MM.1S (cell line): Measurements from ENCODE around the gene OR8I2.
"Not testable (repeated sequence)": the region's sequence is repeated elsewhere in the genome, so short reads cannot be mapped to it uniquely, and the experiment has no call there.

Experiments
- DNase-seq: peaks from one replicate; pipeline ENCODE4 v3.0.0-alpha.2; 2015
- H2AFZ ChIP-seq: fragments of 300-600 bp; sonication (generic); 2 replicates; pipeline ENCODE4 v1.6.0; 2016; ENCODE audit warnings: antibody characterized with exemption, low read length
- H3F3A ChIP-seq: fragments of 300-600 bp; sonication (generic); 2 replicates; pipeline ENCODE4 v1.6.1; 2016; ENCODE audit warnings: mild to moderate bottlenecking, antibody characterized with exemption, low read length, moderate library complexity, mixed read lengths; ENCODE audit not compliant: insufficient read depth
- H3K27ac ChIP-seq: fragments of 300-600 bp; sonication (generic); 2 replicates; pipeline ENCODE4 v1.5.1; 2016; ENCODE audit warnings: mild to moderate bottlenecking, low read length
- H3K27me3 ChIP-seq: fragments of 300-600 bp; sonication (generic); replicated peaks from 2 replicates; pipeline ENCODE4 v1.6.0; 2016; ENCODE audit warnings: low read length; ENCODE audit not compliant: insufficient read depth
- H3K36me3 ChIP-seq: fragments of 300-600 bp; sonication (generic); replicated peaks from 2 replicates; pipeline ENCODE4 v1.6.1; 2016; ENCODE audit warnings: mild to moderate bottlenecking, low read length, mixed read lengths; ENCODE audit not compliant: insufficient read depth
- H3K4me1 ChIP-seq: fragments of 300-600 bp; sonication (generic); 2 replicates; pipeline ENCODE4 v1.6.1; 2016; ENCODE audit warnings: low read length, mixed read lengths
- H3K4me2 ChIP-seq: fragments of 300-600 bp; sonication (generic); 2 replicates; pipeline ENCODE4 v1.6.0; 2016; ENCODE audit warnings: low read depth, low read length
- H3K4me3 ChIP-seq: fragments of 300-600 bp; sonication (generic); 2 replicates; pipeline ENCODE4 v1.5.1; 2016; ENCODE audit warnings: low read length, mixed read lengths
- H3K79me2 ChIP-seq: fragments of 300-600 bp; sonication (generic); 2 replicates; pipeline ENCODE4 v1.6.1; 2016; ENCODE audit warnings: mixed run types, low read length, mixed read lengths
- H3K9ac ChIP-seq: fragments of 300-600 bp; sonication (generic); 2 replicates; pipeline ENCODE4 v1.6.1; 2016; ENCODE audit warnings: low read length, mixed read lengths
- H3K9me2 ChIP-seq: fragments of 300-600 bp; sonication (generic); replicated peaks from 2 replicates; pipeline ENCODE4 v1.6.1; 2016; ENCODE audit warnings: mild to moderate bottlenecking, low read length, mixed read lengths; ENCODE audit not compliant: insufficient read depth
- H3K9me3 ChIP-seq: fragments of 300-600 bp; sonication (generic); replicated peaks from 2 replicates; pipeline ENCODE4 v1.6.1; 2016; ENCODE audit warnings: mild to moderate bottlenecking, low read length, mixed read lengths; ENCODE audit not compliant: insufficient read depth
- H4K20me1 ChIP-seq: fragments of 300-600 bp; sonication (generic); 2 replicates; pipeline ENCODE4 v1.6.1; 2016; ENCODE audit warnings: mild to moderate bottlenecking, low read length, moderate library complexity, mixed read lengths; ENCODE audit not compliant: insufficient read depth
- CTCF ChIP-seq: fragments of 300-600 bp; sonication (generic); IDR thresholded peaks from 2 replicates; pipeline ENCODE4 v1.5.1; 2016; ENCODE audit warnings: antibody characterized with exemption, low read length, mixed read lengths
- EZH2 ChIP-seq: fragments of 300-600 bp; sonication (generic); optimal IDR thresholded peaks from 2 replicates; pipeline ENCODE3; 2017; ENCODE audit warnings: low read depth, mild to moderate bottlenecking, antibody characterized with exemption, low read length, mixed read lengths
- EZH2phosphoT487 ChIP-seq: fragments of 300-600 bp; sonication (generic); IDR thresholded peaks from 2 replicates; pipeline ENCODE4 v1.6.1; 2018; ENCODE audit warnings: antibody characterized with exemption, low read length

The OR8I2 gene

GRCh38 chr11:56140151-56140661 lies 47.1 kb downstream of the OR8I2 start, which contains the start of gene OR8J3:
Gene OR8J3 (minus strand): TSS chr11:56140201. CDS start chr11:56137718, 2,483 bp downstream.
- no peaks in the 10 kb centered on the region for H3K9me3 ChIP-seq
- H4K20me1 ChIP-seq, result no peaks in the 10 kb centered on the region
- H3K79me2 ChIP-seq, result no peaks in the 10 kb centered on the region
- H3K36me3 ChIP-seq, result no peaks in the 10 kb centered on the region
- no peak for DNase-seq
- no peaks in the 10 kb centered on the region for H3F3A ChIP-seq
- H3K9ac ChIP-seq, result no peak within 1 kb of the TSS
- H3K27me3 ChIP-seq, result no peaks in the 10 kb centered on the region
- no peak within 1 kb of the TSS for H2AFZ ChIP-seq
- H3K4me3 ChIP-seq, result no peak within 1 kb of the TSS
- no peak for TF ChIP-seq CTCF
- no peak for TF ChIP-seq EZH2phosphoT487
- TF ChIP-seq EZH2, result no peak
- no peaks in the 10 kb centered on the region for H3K9me2 ChIP-seq
- no peak within 1 kb of the TSS for H3K4me2 ChIP-seq
- H3K4me1 ChIP-seq, result no peaks in the 10 kb centered on the region
- no peak within 1 kb of the TSS for H3K27ac ChIP-seq

- H3K27ac ChIP-seq, H3K4me3 ChIP-seq, H4K20me1 ChIP-seq, DNase-seq, H3K4me1 ChIP-seq, H3F3A ChIP-seq, H3K27me3 ChIP-seq, H3K9me2 ChIP-seq, H3K36me3 ChIP-seq, H3K4me2 ChIP-seq, H3K9me3 ChIP-seq, H3K79me2 ChIP-seq, H3K9ac ChIP-seq, H2AFZ ChIP-seq: not testable (repeated sequence)
These were observed 50.6 kb downstream of the OR8I2 start for GRCh38 chr11:56143681-56144080.
